ENCODE results near the gene CTDSP1. TPM values are rescaled to one million over a fixed set of nuclear protein-coding genes. Genes with fewer than 3 reads are reported as not detected.

Gene CTDSP1
- total RNA-seq, 1 experiment from 2014 or later, result 52.3 TPM

DNA sequence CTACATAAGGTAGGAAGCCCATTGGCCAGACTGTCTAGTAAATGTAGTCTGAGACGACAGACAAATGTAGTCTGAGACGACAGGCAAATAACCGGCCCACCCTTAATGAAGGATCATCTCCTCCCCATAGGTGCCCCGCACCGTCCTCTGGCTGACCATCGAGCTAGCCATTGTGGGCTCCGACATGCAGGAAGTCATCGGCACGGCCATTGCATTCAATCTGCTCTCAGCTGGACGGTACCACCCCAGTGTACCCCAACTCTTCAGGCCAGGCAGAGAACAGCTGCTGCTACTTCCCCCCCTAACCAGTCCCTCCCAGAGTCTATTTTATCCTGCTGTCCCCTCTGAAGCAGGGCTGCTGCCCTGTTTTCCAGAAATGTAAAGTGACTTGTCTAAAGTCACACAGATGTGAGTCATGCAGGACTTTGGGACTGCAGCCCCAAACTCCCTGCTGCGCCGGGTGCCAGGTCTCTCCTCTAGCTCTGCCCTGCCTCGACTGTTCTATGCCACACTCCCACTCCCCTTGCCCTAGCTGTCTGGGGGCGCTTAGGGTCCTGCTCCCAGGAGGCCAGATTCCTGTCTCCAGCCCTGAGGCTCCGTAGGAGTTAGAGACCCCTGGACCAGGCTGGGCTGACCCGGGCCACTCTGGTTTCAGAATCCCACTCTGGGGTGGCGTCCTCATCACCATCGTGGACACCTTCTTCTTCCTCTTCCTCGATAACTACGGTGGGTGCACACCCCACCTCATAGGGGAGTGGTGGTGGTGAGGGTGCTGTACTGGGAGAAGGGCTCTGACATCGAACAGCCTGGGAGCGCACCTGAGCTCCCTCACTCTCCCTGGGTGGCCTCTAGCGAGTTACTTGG is 12.9 kb upstream of the CTDSP1 start:
- TF ChIP-seq, protein P1, sequence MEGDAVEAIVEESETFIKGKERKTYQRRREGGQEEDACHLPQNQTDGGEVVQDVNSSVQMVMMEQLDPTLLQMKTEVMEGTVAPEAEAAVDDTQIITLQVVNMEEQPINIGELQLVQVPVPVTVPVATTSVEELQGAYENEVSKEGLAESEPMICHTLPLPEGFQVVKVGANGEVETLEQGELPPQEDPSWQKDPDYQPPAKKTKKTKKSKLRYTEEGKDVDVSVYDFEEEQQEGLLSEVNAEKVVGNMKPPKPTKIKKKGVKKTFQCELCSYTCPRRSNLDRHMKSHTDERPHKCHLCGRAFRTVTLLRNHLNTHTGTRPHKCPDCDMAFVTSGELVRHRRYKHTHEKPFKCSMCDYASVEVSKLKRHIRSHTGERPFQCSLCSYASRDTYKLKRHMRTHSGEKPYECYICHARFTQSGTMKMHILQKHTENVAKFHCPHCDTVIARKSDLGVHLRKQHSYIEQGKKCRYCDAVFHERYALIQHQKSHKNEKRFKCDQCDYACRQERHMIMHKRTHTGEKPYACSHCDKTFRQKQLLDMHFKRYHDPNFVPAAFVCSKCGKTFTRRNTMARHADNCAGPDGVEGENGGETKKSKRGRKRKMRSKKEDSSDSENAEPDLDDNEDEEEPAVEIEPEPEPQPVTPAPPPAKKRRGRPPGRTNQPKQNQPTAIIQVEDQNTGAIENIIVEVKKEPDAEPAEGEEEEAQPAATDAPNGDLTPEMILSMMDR (conservative IDR thresholded peaks at IDR 0.05), result no peak
- H3K4me3 Mint-ChIP-seq, result peak overlapping the region; percentile 71 to 86
- Histone ChIP-seq H4K5ac (ENCODE audit: insufficient read length, low read depth, low read length) (no peak overlapping the region), H3K9ac (ENCODE audit: extremely low read depth, insufficient read length, low read length) (no peak overlapping the region), H2AFZ (ENCODE audit: low read length) (no peak overlapping the region), H2BK20ac (ENCODE audit: low read depth, low read length, poor library complexity, severe bottlenecking) (no peak overlapping the region), H2BK12ac (ENCODE audit: insufficient read length, low read depth, low read length) (no peak overlapping the region), H3K79me2 (ENCODE audit: insufficient read depth, low read length) (no peaks in the 10 kb centered on the region), H3K4ac (ENCODE audit: low read depth, low read length) (no peak overlapping the region), H3K23me2 (ENCODE audit: insufficient read length, low read depth, low read length, poor library complexity, severe bottlenecking) (peaks cover 6% of the 10 kb centered on the region), H2BK15ac (ENCODE audit: low read depth, low read length) (no peak overlapping the region), H3K4me2 (ENCODE audit: insufficient read depth, insufficient read length, low read length) (peak overlapping the region; percentile 54), H3K9me3 (ENCODE audit: control insufficient read depth, low read depth, low read length) (no peaks in the 10 kb centered on the region), H2AK5ac (ENCODE audit: insufficient read length, low read length) (no peak overlapping the region), H3K18ac (ENCODE audit: insufficient read length, low read depth, low read length) (no peak overlapping the region), H3K27ac (ENCODE audit: insufficient read length, low read depth, low read length) (no peak overlapping the region), H3K79me1 (ENCODE audit: insufficient read depth, low read depth, low read length, poor library complexity, severe bottlenecking) (no peaks in the 10 kb centered on the region), H4K91ac (ENCODE audit: insufficient read length, low read depth, low read length) (no peak overlapping the region), H3K27me3 (ENCODE audit: insufficient read depth, low read length) (peaks cover 2% of the 10 kb centered on the region; the same call in 1 of the 2 replicates), H4K8ac (replicated peaks; ENCODE audit: insufficient read length, low read depth, low read length) (no peak overlapping the region), H3K23ac (ENCODE audit: insufficient read length, low read depth, low read length) (no peak overlapping the region), H3K14ac (ENCODE audit: insufficient read depth, low read length) (no peak overlapping the region; the same call in 1 of the 2 replicates), H4K20me1 (ENCODE audit: control insufficient read depth, insufficient read depth, insufficient read length) (no peaks in the 10 kb centered on the region), H3T11ph (ENCODE audit: low read length) (no peak overlapping the region), H2BK120ac (ENCODE audit: low read depth, low read length, poor library complexity, severe bottlenecking) (no peak overlapping the region), H2BK5ac (ENCODE audit: insufficient read length, low read length) (no peak overlapping the region), H3K56ac (ENCODE audit: insufficient read length, low read depth, low read length) (no peak overlapping the region), H3K4me1 (ENCODE audit: insufficient read depth, low read length) (no peaks in the 10 kb centered on the region)
- WGBS (ENCODE audit: extremely low coverage, insufficient read length, low lambda C conversion rate), result no CpG with 5 or more reads among the region's 23 CpGs
- no peaks in the 10 kb centered on the region for H3K9me3 Mint-ChIP-seq
- no peaks in the 10 kb centered on the region for H3K36me3 Mint-ChIP-seq (ENCODE audit: insufficient read depth in 1 of 3, low read depth in 3 of 3)
- DNase-seq, result peak; percentile 45
- peaks cover 5 to 10% of the 10 kb centered on the region in 2 experiments; a peak in 3 of 4 replicates for H3K4me1 Mint-ChIP-seq
- H3K27me3 Mint-ChIP-seq (ENCODE audit: low read depth), result peaks cover 48% of the 10 kb centered on the region
- H3K27ac Mint-ChIP-seq, result no peak overlapping the region; a peak in 2 of 7 replicates

Measured in H9 (cell line).